Keratinocyte (primary cell): ENCODE measurements around the gene SEPTIN6. TPM values are rescaled to one million over a fixed set of nuclear protein-coding genes. Genes with fewer than 3 reads are reported as not detected.

Source experiments
- DNase-seq: peaks from one replicate; pipeline ENCODE4 v3.0.0-alpha.2; 2011; ENCODE audit warnings: low read depth, missing footprints, low spot score
- FAIRE-seq: peaks from 2 replicates; lab custom pipeline; 2011; peaks lifted over from hg19 to GRCh38; lab: Jason Lieb, UNC
- H2AFZ ChIP-seq: 2 replicates; pipeline ENCODE4 v1.6.0; 2012; ENCODE audit warnings: low read length, control low read depth, inconsistent platforms; ENCODE audit not compliant: control insufficient read depth
- H3K27ac ChIP-seq: 2 replicates; pipeline ENCODE4 v1.5.1; 2011; ENCODE audit warnings: low read length; ENCODE audit not compliant: control insufficient read depth, insufficient read depth
- H3K27me3 ChIP-seq: 3 replicates; pipeline ENCODE4 v1.6.0; 2011; ENCODE audit warnings: low read length; ENCODE audit not compliant: control insufficient read depth, insufficient read depth; ENCODE audit errors: extremely low read depth
- H3K36me3 ChIP-seq, 2 experiments: 2 replicates in 1 of 2; 3 replicates in 1 of 2; pipeline ENCODE4 v1.5.1; 2011; ENCODE audit warnings: low read length in 2 of 2, mild to moderate bottlenecking in 1 of 2; ENCODE audit not compliant: control insufficient read depth in 2 of 2, insufficient read depth in 2 of 2; ENCODE audit errors: extremely low read depth in 1 of 2
- H3K4me1 ChIP-seq: 3 replicates; pipeline ENCODE4 v1.5.1; 2011; ENCODE audit warnings: low read length; ENCODE audit not compliant: control insufficient read depth, insufficient read depth; ENCODE audit errors: extremely low read depth
- H3K4me2 ChIP-seq: 3 replicates; pipeline ENCODE4 v1.6.0; 2011; ENCODE audit warnings: low read depth, low read length; ENCODE audit not compliant: control insufficient read depth, insufficient read depth; ENCODE audit errors: extremely low read depth
- H3K4me3 ChIP-seq, 3 experiments: fragments of 200-600 bp in 1 of 3; sonication (generic) in 1 of 3; 2 replicates in 2 of 3; 3 replicates in 1 of 3; pipeline ENCODE4 v1.5.1; 2011 to 2016; ENCODE audit warnings: low read length in 3 of 3, mild to moderate bottlenecking in 3 of 3, control low read depth in 2 of 3, inconsistent platforms in 1 of 3, low read depth in 1 of 3, mixed read lengths in 1 of 3, mixed run types in 1 of 3, moderate library complexity in 1 of 3; ENCODE audit not compliant: control insufficient read depth in 2 of 3, insufficient read depth in 2 of 3; ENCODE audit errors: extremely low read depth in 1 of 3
- H3K79me2 ChIP-seq: 2 replicates; pipeline ENCODE4 v1.6.0; 2012; ENCODE audit warnings: low read length; ENCODE audit not compliant: control insufficient read depth, insufficient read depth
- H3K9ac ChIP-seq: 3 replicates; pipeline ENCODE4 v1.6.0; 2011; ENCODE audit warnings: low read length; ENCODE audit not compliant: control insufficient read depth, insufficient read depth; ENCODE audit errors: extremely low read depth
- H3K9me1 ChIP-seq: 3 replicates; pipeline ENCODE4 v1.6.0; 2011; ENCODE audit warnings: low read length; ENCODE audit not compliant: control insufficient read depth, insufficient read depth; ENCODE audit errors: extremely low read depth
- H3K9me3 ChIP-seq: 2 replicates; pipeline ENCODE4 v1.5.1; 2012; ENCODE audit warnings: low read depth, low read length; ENCODE audit not compliant: control insufficient read depth
- H4K20me1 ChIP-seq: 3 replicates; pipeline ENCODE4 v1.6.0; 2011; ENCODE audit warnings: low read length; ENCODE audit not compliant: control insufficient read depth, insufficient read depth; ENCODE audit errors: extremely low read depth
- CTCF ChIP-seq, 3 experiments: IDR thresholded peaks in 1 of 3; conservative IDR thresholded peaks in 1 of 3; optimal IDR thresholded peaks in 1 of 3; 2 replicates in 2 of 3; 3 replicates in 1 of 3; pipeline versions ENCODE3 to v1.5.1; 2011; ENCODE audit warnings: low read length in 3 of 3, mild to moderate bottlenecking in 3 of 3, moderate library complexity in 2 of 3, control low read depth in 1 of 3, inconsistent platforms in 1 of 3; ENCODE audit not compliant: insufficient read depth in 2 of 3; ENCODE audit errors: extremely low read depth in 1 of 3
- EZH2 ChIP-seq: IDR thresholded peaks from one replicate; pipeline ENCODE4 v1.6.1; 2012; ENCODE audit warnings: inconsistent platforms, mild to moderate bottlenecking, low read length, moderate library complexity
- dilution Hi-C: fragments of 300-500 bp; cut with MboI; formaldehyde crosslinking; loops from one replicate; pipeline ENCODE4 v1.7.0; 2020; ENCODE audit warnings: low sequenced_read_pairs; ENCODE audit not compliant: extremely low pct_ligation_motif_present
- polyA plus RNA-seq, 5 experiments: library from polyadenylated mRNA; depleted of rRNA in 3 of 5; stranded (reverse) in 3 of 5; stranded (forward) in 1 of 5; unstranded in 1 of 5; fragments of >200 nt; gene quantifications; 1 replicate in 1 of 5; 2 replicates in 3 of 5; 3 replicates in 1 of 5; pipeline versions ENCODE4 v1.2.1 to v1.2.3, GENCODE V29; 2011 to 2012; ENCODE audit warnings: missing spikeins in 2 of 5, low read depth in 1 of 5, low replicate concordance in 1 of 5

Gene SEPTIN6
- polyA plus RNA-seq, 1 donor (not counting 4 experiments of a cell fraction or from before 2014, with no cell fraction given): 12.6 TPM

GRCh38 chrX:119654112-119654531 is 38.8 kb downstream of the SEPTIN6 start:
- no peaks in the 10 kb centered on the region for H3K9me3 ChIP-seq
- no peak overlapping the region for H2AFZ ChIP-seq
- no peak overlapping the region for H3K9ac ChIP-seq
- H3K4me2 ChIP-seq: peak overlapping the region; percentile 4
- FAIRE-seq: no peak
- no peaks in the 10 kb centered on the region for H4K20me1 ChIP-seq
- H3K27me3 ChIP-seq: no peaks in the 10 kb centered on the region
- H3K79me2 ChIP-seq: no peaks in the 10 kb centered on the region
- no peak overlapping the region for H3K4me3 ChIP-seq
- DNase-seq: no peak
- H3K36me3 ChIP-seq: no peaks in the 10 kb centered on the region
- TF ChIP-seq CTCF (optimal IDR thresholded peaks at IDR 0.05 in 1 of 3, IDR thresholded peaks at IDR 0.05 in 1 of 3, conservative IDR thresholded peaks at IDR 0.05 in 1 of 3; ENCODE audit: extremely low read depth in 1 of 3, insufficient read depth in 2 of 3, low read length in 3 of 3) (peak in 1 of 3 experiments; percentile 12), EZH2 (no peak)
- dilution Hi-C loops: no loop called here
- peaks cover 21% of the 10 kb centered on the region for H3K4me1 ChIP-seq
- H3K27ac ChIP-seq: no peak overlapping the region
- H3K9me1 ChIP-seq: no peaks in the 10 kb centered on the region

- H3K27me3 ChIP-seq: no peaks in the 10 kb centered on the region
- H4K20me1 ChIP-seq: no peaks in the 10 kb centered on the region
- FAIRE-seq (no peak), DNase-seq (no peak)
- H3K9me1 ChIP-seq: no peaks in the 10 kb centered on the region
- no peak overlapping the region for H3K27ac ChIP-seq
- no peaks in the 10 kb centered on the region for H3K36me3 ChIP-seq
- dilution Hi-C loops: no loop called here
- no peak for TF ChIP-seq CTCF (optimal IDR thresholded peaks at IDR 0.05 in 1 of 3, IDR thresholded peaks at IDR 0.05 in 1 of 3, conservative IDR thresholded peaks at IDR 0.05 in 1 of 3; ENCODE audit: extremely low read depth in 1 of 3, insufficient read depth in 2 of 3, low read length in 3 of 3)
- no peaks in the 10 kb centered on the region for H3K4me1 ChIP-seq
- H3K9ac ChIP-seq: no peak overlapping the region
- H3K9me3 ChIP-seq: no peaks in the 10 kb centered on the region
- no peak overlapping the region for H2AFZ ChIP-seq
- H3K4me2 ChIP-seq: no peak overlapping the region
- H3K79me2 ChIP-seq: no peaks in the 10 kb centered on the region
- no peak overlapping the region for H3K4me3 ChIP-seq
Observed at GRCh38 chrX:119648421-119648775, 44.6 kb downstream of the SEPTIN6 start.
